ENCODE measurements around the gene MYO1A. TPM values are rescaled to one million over a fixed set of nuclear protein-coding genes. Genes with fewer than 3 reads are reported as not detected.
"Not testable (repeated sequence)": the region's sequence is repeated elsewhere in the genome, so short reads cannot be mapped to it uniquely, and the experiment has no call there.

MYO1A gene
- total RNA-seq, 1 experiment from 2014 or later: not detected

DNA sequence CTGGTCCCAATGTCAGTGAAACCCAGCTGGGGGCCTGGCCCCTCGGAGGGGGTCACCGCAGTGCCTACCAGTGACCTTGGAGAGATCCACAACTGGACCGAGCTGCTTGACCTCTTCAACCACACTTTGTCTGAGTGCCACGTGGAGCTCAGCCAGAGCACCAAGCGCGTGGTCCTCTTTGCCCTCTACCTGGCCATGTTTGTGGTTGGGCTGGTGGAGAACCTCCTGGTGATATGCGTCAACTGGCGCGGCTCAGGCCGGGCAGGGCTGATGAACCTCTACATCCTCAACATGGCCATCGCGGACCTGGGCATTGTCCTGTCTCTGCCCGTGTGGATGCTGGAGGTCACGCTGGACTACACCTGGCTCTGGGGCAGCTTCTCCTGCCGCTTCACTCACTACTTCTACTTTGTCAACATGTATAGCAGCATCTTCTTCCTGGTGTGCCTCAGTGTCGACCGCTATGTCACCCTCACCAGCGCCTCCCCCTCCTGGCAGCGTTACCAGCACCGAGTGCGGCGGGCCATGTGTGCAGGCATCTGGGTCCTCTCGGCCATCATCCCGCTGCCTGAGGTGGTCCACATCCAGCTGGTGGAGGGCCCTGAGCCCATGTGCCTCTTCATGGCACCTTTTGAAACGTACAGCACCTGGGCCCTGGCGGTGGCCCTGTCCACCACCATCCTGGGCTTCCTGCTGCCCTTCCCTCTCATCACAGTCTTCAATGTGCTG lies 54.6 kb downstream of the MYO1A start:
- DNase-seq (ENCODE audit: low spot score): no peak

DNA sequence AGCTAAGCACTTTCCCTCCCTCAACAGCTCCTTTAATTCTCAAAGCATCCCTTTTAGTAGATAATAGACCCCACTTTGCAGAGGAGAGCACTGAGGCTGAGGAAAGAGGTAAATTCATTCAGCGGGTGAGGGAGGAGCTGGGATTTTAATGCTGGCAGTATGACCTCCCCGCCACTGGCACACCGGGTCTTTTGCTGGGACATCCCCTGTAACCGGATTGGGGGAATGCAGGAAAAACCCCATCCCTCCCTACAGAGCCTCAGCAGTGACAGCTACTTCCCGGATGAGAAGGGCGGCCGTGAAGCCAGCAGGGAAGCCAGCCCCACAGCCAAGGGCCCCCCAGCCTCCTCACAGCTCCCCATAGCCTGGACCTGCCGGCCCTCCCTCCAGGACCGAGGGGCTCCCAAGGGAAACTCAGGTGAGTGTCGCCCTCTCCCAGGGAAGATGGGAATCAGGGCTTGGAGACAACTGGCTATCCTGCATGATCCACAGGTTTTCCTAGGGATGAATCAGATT lies 55.6 kb downstream of the MYO1A start:
- DNase-seq (ENCODE audit: low spot score): no peak

DNA sequence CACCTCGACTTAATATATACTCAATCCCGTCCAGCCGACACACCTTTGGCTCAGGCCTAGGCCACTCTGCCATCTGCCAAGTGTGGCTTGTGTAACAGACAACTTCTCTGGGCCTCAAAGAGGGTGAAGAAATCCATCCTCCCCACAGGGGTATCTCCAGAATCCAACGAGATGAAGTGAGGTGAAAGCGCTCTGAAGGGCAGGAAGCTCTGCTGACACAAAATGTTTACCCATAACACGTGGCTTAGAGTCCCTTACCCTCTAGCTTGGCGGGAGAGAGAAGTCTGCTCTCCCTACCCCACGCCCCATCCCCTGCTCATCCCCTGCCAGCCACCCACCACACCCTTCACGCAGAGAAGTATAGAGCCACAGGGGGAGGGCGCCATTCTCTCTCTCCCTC lies 56.6 kb downstream of the MYO1A start:
- DNase-seq (ENCODE audit: low spot score): no peak

- DNase-seq (ENCODE audit: low spot score): peak; percentile 44
Measured at GRCh38 chr12:56991319-56992246, 58.3 kb downstream of the MYO1A start.

- DNase-seq (ENCODE audit: low spot score): no peak
Measured at GRCh38 chr12:56990648-56991318, 59.1 kb downstream of the MYO1A start.

DNA sequence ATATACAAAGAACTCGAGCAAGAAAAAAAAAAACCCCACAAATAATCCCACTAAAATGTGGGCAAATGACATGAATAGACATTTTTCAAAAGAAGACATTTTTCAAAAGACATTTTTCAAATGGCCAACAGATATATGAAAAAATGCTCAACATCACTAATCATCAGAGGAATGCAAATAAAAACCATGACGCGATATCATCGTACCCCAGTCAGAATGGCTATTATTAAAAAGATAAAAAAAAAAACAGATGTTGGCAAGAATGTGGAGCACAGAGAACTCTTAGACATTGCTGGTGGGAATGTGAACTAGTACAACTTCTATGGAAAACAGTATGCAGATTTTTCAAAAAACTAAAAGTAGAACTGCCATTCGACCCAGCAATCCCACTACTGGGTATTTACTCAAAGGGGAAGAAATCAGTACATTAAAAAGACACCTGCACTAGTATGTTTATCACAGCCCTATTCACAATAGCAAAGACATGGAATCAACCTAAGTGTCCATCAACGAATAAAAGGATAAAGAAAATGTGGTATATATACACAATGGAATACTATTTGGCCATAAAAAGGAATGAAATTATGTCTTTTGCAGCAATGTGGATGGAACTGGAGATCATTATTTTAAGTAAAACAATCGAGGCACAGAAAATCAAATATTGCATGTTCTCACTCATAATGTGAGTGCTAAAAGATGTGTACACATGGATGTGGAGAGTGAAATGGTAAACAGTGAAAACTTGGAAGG lies 59.9 kb downstream of the MYO1A start:
- no peak for DNase-seq (ENCODE audit: low spot score)

DNA sequence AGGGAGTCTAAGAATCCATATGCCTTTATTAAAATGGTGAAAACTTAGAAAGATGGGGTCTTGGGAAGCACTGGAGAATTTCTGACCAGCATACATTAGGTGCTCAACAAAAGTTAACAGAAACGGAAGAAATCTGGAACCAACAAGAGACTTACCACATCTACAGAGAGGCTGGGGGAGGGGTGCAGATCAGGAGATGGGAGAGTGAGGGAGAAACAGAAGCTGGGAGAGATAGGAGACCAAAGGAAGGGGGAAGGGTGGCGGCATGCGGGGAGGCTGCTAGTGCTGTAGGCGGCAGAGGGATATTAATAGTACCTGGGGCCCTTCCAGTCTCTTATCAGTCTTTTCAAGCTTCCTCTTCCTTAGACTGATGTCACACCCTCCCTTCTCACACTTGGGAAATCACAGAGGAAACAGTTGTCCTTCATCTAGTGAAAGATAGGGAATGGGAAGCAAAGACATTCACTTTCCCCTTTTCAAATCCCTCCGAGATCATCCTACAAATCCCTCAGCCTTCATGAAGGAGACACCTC lies 61.7 kb downstream of the MYO1A start:
- no peak for DNase-seq (ENCODE audit: low spot score)

GRCh38 chr12:56987551-56988053 lies 62.3 kb downstream of the MYO1A start:
- peak; percentile 57 for DNase-seq (ENCODE audit: low spot score)

DNA sequence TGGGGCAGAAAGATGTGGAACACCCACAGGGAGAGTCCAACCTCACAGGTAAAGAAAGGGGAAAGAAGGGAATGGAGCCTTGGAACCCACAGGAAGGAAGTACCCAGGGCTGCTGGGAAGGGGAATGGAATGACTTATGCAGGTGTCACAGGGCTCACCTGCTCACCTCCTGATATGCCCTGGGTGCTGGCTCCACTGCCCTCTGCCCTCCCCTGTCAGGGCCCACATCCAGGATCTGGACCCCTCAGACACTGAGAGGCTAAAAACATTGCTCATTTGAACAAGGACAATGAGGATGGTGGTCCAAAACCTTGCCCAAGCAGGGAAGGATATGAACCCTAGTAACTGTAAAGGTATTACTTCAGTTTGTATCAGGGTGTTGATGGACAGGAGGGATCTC lies 62.9 kb downstream of the MYO1A start:
- DNase-seq (ENCODE audit: low spot score): no peak

GRCh38 chr12:56985714-56986113 lies 64.2 kb downstream of the MYO1A start:
- DNase-seq (ENCODE audit: low spot score): not testable (repeated sequence)

DNA sequence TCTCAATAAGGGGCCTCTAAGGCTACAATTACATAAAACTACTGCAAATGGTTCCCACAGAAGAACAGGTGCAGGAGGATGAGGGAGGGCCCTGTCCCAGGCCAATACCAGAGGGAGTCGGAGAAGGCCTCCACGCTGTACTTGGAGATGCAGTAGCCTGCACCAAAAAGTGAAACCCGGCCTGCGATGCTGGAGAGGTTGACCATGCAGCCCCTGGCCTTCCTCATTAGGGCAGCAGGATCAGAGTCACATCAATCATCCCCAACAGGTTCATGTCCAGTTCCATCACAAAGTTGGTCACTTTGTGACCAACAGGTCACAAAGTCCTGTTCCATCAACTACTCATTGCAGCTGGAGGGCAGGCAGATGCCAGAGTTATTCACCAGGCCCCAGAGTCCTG lies 66.5 kb downstream of the MYO1A start:
- DNase-seq (ENCODE audit: low spot score): no peak

- not testable (repeated sequence) for DNase-seq (ENCODE audit: low spot score)
Measured at GRCh38 chr12:56982578-56983236, 67.2 kb downstream of the MYO1A start.

- DNase-seq (ENCODE audit: low spot score): no peak
Measured at GRCh38 chr12:56980941-56981530, 68.9 kb downstream of the MYO1A start.

DNA sequence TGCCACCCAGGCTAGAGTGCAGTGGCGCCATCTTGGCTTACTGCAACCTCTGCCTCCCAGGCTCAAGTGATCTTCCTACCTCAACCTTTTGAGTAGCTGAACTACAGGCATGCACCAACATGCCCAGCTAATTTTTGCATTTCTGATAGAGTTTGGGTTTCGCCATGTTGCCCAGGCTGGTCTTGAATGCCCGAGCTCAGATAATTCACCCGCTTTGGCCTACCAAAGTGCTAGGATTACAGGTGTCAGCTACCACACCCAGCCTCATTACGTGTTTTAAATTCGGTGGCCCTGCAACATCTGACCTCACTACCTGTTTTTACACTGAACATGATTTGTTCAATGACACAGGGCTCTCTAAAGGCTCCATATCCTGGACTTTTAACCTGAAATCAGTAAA lies 69.7 kb downstream of the MYO1A start:
- no peak for DNase-seq (ENCODE audit: low spot score)

- no peak for DNase-seq (ENCODE audit: low spot score)
Measured at GRCh38 chr12:56979628-56980027, 70.3 kb downstream of the MYO1A start.

Other genes starting within 250 kb of the MYO1A start
- gene SDR9C7, start 115.7 kb downstream of the MYO1A start, total RNA-seq (2014; rRNA removed; shearing (Covaris generic)): 0.14 TPM in 1 of 2 replicates, not detected in the other
- gene RDH16, start 92.5 kb downstream of the MYO1A start, total RNA-seq (2014; rRNA removed; shearing (Covaris generic)): 0.25 TPM in 1 of 2 replicates, not detected in the other
- gene ZBTB39, start 43.6 kb downstream of the MYO1A start, total RNA-seq (2014; rRNA removed; shearing (Covaris generic)): 3.4 and 3.8 TPM in 2 replicates
- gene TAC3, start 33.6 kb downstream of the MYO1A start, total RNA-seq (2014; rRNA removed; shearing (Covaris generic)): not detected in 2 replicates
- gene NEMP1, start 28.7 kb upstream of the MYO1A start, total RNA-seq (2014; rRNA removed; shearing (Covaris generic)): 10.5 and 18.0 TPM in 2 replicates
- 16.5 and 20.2 TPM in 2 replicates for gene NAB2, start 39.0 kb upstream of the MYO1A start, total RNA-seq (2014; rRNA removed; shearing (Covaris generic))
- gene STAT6, start 61.2 kb upstream of the MYO1A start, total RNA-seq (2014; rRNA removed; shearing (Covaris generic)): 9.3 and 17.9 TPM in 2 replicates
- gene LRP1, start 78.4 kb upstream of the MYO1A start, total RNA-seq (2014; rRNA removed; shearing (Covaris generic)): 5.8 and 6.5 TPM in 2 replicates
- not detected in 2 replicates for gene LRP1-AS, start 97.5 kb upstream of the MYO1A start, total RNA-seq (2014; rRNA removed; shearing (Covaris generic))
- 5.6 and 10.7 TPM in 2 replicates for gene NXPH4, start 166.7 kb upstream of the MYO1A start, total RNA-seq (2014; rRNA removed; shearing (Covaris generic))
- gene SHMT2, start 179.6 kb upstream of the MYO1A start, total RNA-seq (2014; rRNA removed; shearing (Covaris generic)): 250 and 269 TPM in 2 replicates
- gene STAC3, start 201.1 kb upstream of the MYO1A start, total RNA-seq (2014; rRNA removed; shearing (Covaris generic)): not detected in 2 replicates

Measured in H4 (cell line).